ENCODE measurements around the gene SMIM44.

Gene SMIM44

GRCh38 chr19:3528080-3528479 lies 44.8 kb upstream of the SMIM44 start:
- no peak overlapping the region for H3K4me3 ChIP-seq (ENCODE audit: low read depth, low read length, poor library complexity, severe bottlenecking)
- no peaks in the 10 kb centered on the region for H3K9me2 ChIP-seq (ENCODE audit: low read depth, low read length)
- no peak overlapping the region for H3K4me2 ChIP-seq (ENCODE audit: low read length)
- no peaks in the 10 kb centered on the region for H3K9me3 ChIP-seq (ENCODE audit: low read length)
- no peak overlapping the region for H2AFZ ChIP-seq (ENCODE audit: low read length)
- H3F3A ChIP-seq (ENCODE audit: insufficient read depth, low read length), result no peaks in the 10 kb centered on the region
- TF ChIP-seq CTCF (IDR thresholded peaks at IDR 0.05; ENCODE audit: low read length), result no peak
- TF ChIP-seq EZH2 (IDR thresholded peaks at IDR 0.05; ENCODE audit: borderline replicate concordance, low read length), result no peak
- H3K4me1 ChIP-seq (ENCODE audit: insufficient read depth, low read length, severe bottlenecking), result no peaks in the 10 kb centered on the region
- H3K27me3 ChIP-seq (ENCODE audit: insufficient read depth, low read length), result no peaks in the 10 kb centered on the region
- no peaks in the 10 kb centered on the region for H3K79me2 ChIP-seq (ENCODE audit: insufficient read depth, low read length)
- peaks cover 53% of the 10 kb centered on the region for H3K36me3 ChIP-seq (ENCODE audit: insufficient read depth, low read length)
- no peak overlapping the region for H3K27ac ChIP-seq (ENCODE audit: low read depth, low read length, poor library complexity, severe bottlenecking)
- H3K9ac ChIP-seq (ENCODE audit: low read length), result no peak overlapping the region
- no peaks in the 10 kb centered on the region for H4K20me1 ChIP-seq (ENCODE audit: insufficient read depth, low read length)

- Histone ChIP-seq H3K4me2 (ENCODE audit: low read length) (no peak overlapping the region), H3K9me2 (ENCODE audit: low read depth, low read length) (no peaks in the 10 kb centered on the region), H3K36me3 (ENCODE audit: insufficient read depth, low read length) (peaks cover 53% of the 10 kb centered on the region), H3K4me3 (ENCODE audit: low read depth, low read length, poor library complexity, severe bottlenecking) (no peak overlapping the region), H3K9me3 (ENCODE audit: low read length) (no peaks in the 10 kb centered on the region), H3K27ac (ENCODE audit: low read depth, low read length, poor library complexity, severe bottlenecking) (no peak overlapping the region), H4K20me1 (ENCODE audit: insufficient read depth, low read length) (no peaks in the 10 kb centered on the region), H3K27me3 (ENCODE audit: insufficient read depth, low read length) (no peaks in the 10 kb centered on the region), H3K9ac (ENCODE audit: low read length) (no peak overlapping the region), H2AFZ (ENCODE audit: low read length) (no peak overlapping the region), H3F3A (ENCODE audit: insufficient read depth, low read length) (no peaks in the 10 kb centered on the region), H3K79me2 (ENCODE audit: insufficient read depth, low read length) (no peaks in the 10 kb centered on the region), H3K4me1 (ENCODE audit: insufficient read depth, low read length, severe bottlenecking) (no peaks in the 10 kb centered on the region)
- TF ChIP-seq CTCF (IDR thresholded peaks at IDR 0.05; ENCODE audit: low read length), result no peak
Measured at GRCh38 chr19:3527238-3527910, 44.1 kb upstream of the SMIM44 start.

- no peaks in the 10 kb centered on the region for H3K9me2 ChIP-seq (ENCODE audit: low read depth, low read length)
- H3F3A ChIP-seq (ENCODE audit: insufficient read depth, low read length), result no peaks in the 10 kb centered on the region
- no peak overlapping the region for H3K27ac ChIP-seq (ENCODE audit: low read depth, low read length, poor library complexity, severe bottlenecking)
- no peak overlapping the region for H3K4me2 ChIP-seq (ENCODE audit: low read length)
- H3K79me2 ChIP-seq (ENCODE audit: insufficient read depth, low read length), result no peaks in the 10 kb centered on the region
- H3K9ac ChIP-seq (ENCODE audit: low read length), result no peak overlapping the region
- H3K4me1 ChIP-seq (ENCODE audit: insufficient read depth, low read length, severe bottlenecking), result no peaks in the 10 kb centered on the region
- peaks cover 47% of the 10 kb centered on the region for H3K36me3 ChIP-seq (ENCODE audit: insufficient read depth, low read length)
- no peaks in the 10 kb centered on the region for H4K20me1 ChIP-seq (ENCODE audit: insufficient read depth, low read length)
- no peaks in the 10 kb centered on the region for H3K9me3 ChIP-seq (ENCODE audit: low read length)
- no peak overlapping the region for H2AFZ ChIP-seq (ENCODE audit: low read length)
- no peaks in the 10 kb centered on the region for H3K27me3 ChIP-seq (ENCODE audit: insufficient read depth, low read length)
- no peak overlapping the region for H3K4me3 ChIP-seq (ENCODE audit: low read depth, low read length, poor library complexity, severe bottlenecking)
- TF ChIP-seq CTCF (IDR thresholded peaks at IDR 0.05; ENCODE audit: low read length) (peak; percentile 16; the same call in 1 of the 2 replicates), EZH2 (IDR thresholded peaks at IDR 0.05; ENCODE audit: borderline replicate concordance, low read length) (no peak)
Measured at GRCh38 chr19:3526507-3527237, 43.4 kb upstream of the SMIM44 start.

Data from OCI-LY1 (cell line).